K562 (cell line): ENCODE measurements around the gene ACTL6A.

Source experiments
- CBX5 ChIP-seq: IDR thresholded peaks from 2 replicates; pipeline ENCODE4 v1.6.1; 2014; ENCODE audit warnings: low read depth, borderline replicate concordance
- EZH2 ChIP-seq: IDR thresholded peaks from 2 replicates; pipeline ENCODE4 v1.6.1; 2012; ENCODE audit warnings: low read depth, mild to moderate bottlenecking, inconsistent platforms, low read length, borderline replicate concordance
- KAT8 ChIP-seq: fragments of 450-650 bp; IDR thresholded peaks from 2 replicates; pipeline ENCODE4 v1.6.1; 2016; ENCODE audit warnings: low read depth, mild to moderate bottlenecking
- KDM4B ChIP-seq, 2 experiments: fragments of 450-650 bp in 1 of 2; sonication (generic) in 1 of 2; IDR thresholded peaks; 2 replicates each; pipeline ENCODE4 v1.6.1; 2016 to 2017; ENCODE audit warnings: borderline replicate concordance in 2 of 2, antibody characterized with exemption in 1 of 2, low read depth in 1 of 2, mild to moderate bottlenecking in 1 of 2
- MTA1 ChIP-seq: fragments of 450-650 bp; IDR thresholded peaks from 2 replicates; pipeline ENCODE4 v1.6.1; 2017; ENCODE audit warnings: borderline replicate concordance
- POLR2AphosphoS2 ChIP-seq: IDR thresholded peaks from 2 replicates; pipeline ENCODE4 v1.6.1; 2012; ENCODE audit warnings: low read length, improper control_type of control experiment
- TEAD2 ChIP-seq: fragments of 450-650 bp; IDR thresholded peaks from 2 replicates; pipeline ENCODE4 v1.6.1; 2016; ENCODE audit warnings: missing genetic modification characterization, control low read depth, missing compliant biosample characterization
- TF ChIP-seq, protein P1 (sequence below), 2 experiments: fragments of 450-650 bp in 1 of 2; sonication (generic) in 1 of 2; formaldehyde crosslinking; conservative IDR thresholded peaks; 2 replicates each; pipeline versions ENCODE4 v1.4.0 to v1.8.1; 2020 to 2022; ENCODE audit warnings: mild to moderate bottlenecking in 1 of 2, missing genetic modification reagents in 1 of 2
- TF ChIP-seq, protein P2 (sequence below): fragments of 450-650 bp; formaldehyde crosslinking; conservative IDR thresholded peaks from 2 replicates; pipeline ENCODE4 v1.4.0; 2022; ENCODE audit warnings: mild to moderate bottlenecking, missing genetic modification characterization
- TF ChIP-seq, protein P3 (sequence below): fragments of 450-650 bp; IDR thresholded peaks from 2 replicates; pipeline ENCODE4 v1.6.1; 2016
- TF ChIP-seq, protein P4 (sequence below): fragments of 450-650 bp; formaldehyde crosslinking; IDR thresholded peaks from 2 replicates; pipeline ENCODE4 v1.4.0; 2020; ENCODE audit warnings: mild to moderate bottlenecking, mixed read lengths
- TF ChIP-seq, protein P5 (sequence below): fragments of 250-450 bp; sonication (Bioruptor Pico); IDR thresholded peaks from 2 replicates; pipeline ENCODE4 v1.4.0; 2020; ENCODE audit warnings: mild to moderate bottlenecking, moderate library complexity

DNA sequence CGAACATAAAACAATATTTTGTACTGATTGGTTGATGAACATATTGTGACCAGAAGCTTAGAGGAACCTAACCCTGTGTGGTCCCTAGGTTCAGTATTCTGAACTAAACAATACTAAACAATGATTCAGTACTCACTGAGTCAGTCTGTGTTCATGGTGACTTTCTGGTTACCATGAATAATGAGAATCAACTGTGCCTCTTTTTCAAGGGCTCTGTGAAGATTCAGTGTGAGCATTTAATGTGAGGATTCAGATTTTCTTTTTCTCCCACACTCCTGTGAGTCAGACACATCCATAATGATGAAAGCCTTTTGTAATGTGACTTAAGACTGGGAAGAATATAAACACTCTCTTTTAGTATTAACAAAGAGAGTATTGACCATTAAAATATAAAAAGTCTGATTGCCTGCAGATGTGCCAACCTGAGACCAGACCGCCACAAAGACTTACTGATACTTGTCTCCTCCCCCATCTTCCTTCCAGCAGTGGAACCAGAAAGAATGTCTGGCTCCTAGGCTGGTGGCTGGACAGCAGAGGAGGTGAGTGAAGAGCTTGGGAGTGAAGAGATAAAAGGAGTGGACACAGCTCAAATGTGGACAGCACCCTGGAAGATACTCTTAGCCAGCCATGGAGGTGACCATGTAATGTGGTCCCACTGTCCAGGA is 17.6 kb upstream of the ACTL6A start:
- TF ChIP-seq CBX5 = no peak
- TF ChIP-seq KAT8 = no peak
- TF ChIP-seq MTA1 = no peak
- TF ChIP-seq, protein P1, sequence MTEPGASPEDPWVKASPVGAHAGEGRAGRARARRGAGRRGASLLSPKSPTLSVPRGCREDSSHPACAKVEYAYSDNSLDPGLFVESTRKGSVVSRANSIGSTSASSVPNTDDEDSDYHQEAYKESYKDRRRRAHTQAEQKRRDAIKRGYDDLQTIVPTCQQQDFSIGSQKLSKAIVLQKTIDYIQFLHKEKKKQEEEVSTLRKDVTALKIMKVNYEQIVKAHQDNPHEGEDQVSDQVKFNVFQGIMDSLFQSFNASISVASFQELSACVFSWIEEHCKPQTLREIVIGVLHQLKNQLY (CRISPR knock-in tag; conservative IDR thresholded peaks at IDR 0.05) = no peak
- TF ChIP-seq, protein P2, sequence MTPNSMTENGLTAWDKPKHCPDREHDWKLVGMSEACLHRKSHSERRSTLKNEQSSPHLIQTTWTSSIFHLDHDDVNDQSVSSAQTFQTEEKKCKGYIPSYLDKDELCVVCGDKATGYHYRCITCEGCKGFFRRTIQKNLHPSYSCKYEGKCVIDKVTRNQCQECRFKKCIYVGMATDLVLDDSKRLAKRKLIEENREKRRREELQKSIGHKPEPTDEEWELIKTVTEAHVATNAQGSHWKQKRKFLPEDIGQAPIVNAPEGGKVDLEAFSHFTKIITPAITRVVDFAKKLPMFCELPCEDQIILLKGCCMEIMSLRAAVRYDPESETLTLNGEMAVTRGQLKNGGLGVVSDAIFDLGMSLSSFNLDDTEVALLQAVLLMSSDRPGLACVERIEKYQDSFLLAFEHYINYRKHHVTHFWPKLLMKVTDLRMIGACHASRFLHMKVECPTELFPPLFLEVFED (CRISPR knock-in tag) = no peak
- TF ChIP-seq, protein P3, sequence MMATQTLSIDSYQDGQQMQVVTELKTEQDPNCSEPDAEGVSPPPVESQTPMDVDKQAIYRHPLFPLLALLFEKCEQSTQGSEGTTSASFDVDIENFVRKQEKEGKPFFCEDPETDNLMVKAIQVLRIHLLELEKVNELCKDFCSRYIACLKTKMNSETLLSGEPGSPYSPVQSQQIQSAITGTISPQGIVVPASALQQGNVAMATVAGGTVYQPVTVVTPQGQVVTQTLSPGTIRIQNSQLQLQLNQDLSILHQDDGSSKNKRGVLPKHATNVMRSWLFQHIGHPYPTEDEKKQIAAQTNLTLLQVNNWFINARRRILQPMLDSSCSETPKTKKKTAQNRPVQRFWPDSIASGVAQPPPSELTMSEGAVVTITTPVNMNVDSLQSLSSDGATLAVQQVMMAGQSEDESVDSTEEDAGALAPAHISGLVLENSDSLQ = no peak
- TF ChIP-seq, protein P4, sequence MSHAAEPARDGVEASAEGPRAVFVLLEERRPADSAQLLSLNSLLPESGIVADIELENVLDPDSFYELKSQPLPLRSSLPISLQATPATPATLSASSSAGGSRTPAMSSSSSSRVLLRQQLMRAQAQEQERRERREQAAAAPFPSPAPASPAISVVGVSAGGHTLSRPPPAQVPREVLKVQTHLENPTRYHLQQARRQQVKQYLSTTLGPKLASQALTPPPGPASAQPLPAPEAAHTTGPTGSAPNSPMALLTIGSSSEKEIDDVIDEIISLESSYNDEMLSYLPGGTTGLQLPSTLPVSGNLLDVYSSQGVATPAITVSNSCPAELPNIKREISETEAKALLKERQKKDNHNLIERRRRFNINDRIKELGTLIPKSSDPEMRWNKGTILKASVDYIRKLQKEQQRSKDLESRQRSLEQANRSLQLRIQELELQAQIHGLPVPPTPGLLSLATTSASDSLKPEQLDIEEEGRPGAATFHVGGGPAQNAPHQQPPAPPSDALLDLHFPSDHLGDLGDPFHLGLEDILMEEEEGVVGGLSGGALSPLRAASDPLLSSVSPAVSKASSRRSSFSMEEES (CRISPR knock-in tag) = no peak
- no peak for TF ChIP-seq EZH2
- no peak for TF ChIP-seq TEAD2 (tag)
- no peak for TF ChIP-seq KDM4B (IDR thresholded peaks at IDR 0.05; ENCODE audit: borderline replicate concordance in 2 of 2, low read depth in 1 of 2)
- TF ChIP-seq, protein P5, sequence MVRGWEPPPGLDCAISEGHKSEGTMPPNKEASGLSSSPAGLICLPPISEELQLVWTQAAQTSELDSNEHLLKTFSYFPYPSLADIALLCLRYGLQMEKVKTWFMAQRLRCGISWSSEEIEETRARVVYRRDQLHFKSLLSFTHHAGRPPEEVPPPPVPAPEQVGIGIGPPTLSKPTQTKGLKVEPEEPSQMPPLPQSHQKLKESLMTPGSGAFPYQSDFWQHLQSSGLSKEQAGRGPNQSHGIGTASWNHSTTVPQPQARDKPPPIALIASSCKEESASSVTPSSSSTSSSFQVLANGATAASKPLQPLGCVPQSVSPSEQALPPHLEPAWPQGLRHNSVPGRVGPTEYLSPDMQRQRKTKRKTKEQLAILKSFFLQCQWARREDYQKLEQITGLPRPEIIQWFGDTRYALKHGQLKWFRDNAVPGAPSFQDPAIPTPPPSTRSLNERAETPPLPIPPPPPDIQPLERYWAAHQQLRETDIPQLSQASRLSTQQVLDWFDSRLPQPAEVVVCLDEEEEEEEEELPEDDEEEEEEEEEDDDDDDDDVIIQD (CRISPR knock-in tag) = no peak
- no peak for TF ChIP-seq POLR2AphosphoS2
